ENCODE measurements around the gene NDUFAF2.

DNA sequence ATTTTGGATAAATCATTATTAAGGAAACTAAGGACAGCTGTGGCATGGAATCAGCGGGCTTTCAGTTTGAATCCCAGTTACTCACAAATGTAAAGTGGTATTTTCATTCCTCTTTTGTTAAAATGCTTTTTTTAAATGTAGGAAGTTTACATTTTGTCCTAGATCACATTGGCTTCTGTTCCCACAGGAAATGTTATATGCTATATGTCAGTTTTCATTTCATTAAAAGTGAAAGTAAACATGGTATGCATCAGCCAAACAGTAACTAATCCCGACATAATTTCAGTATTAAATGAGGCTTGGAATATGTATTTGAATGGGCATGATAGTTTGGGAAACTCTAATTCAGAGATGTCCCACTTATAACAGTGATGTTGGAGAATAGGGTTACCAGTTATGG, 235.9 kb downstream of the NDUFAF2 start:
- TF ChIP-seq, protein P1, sequence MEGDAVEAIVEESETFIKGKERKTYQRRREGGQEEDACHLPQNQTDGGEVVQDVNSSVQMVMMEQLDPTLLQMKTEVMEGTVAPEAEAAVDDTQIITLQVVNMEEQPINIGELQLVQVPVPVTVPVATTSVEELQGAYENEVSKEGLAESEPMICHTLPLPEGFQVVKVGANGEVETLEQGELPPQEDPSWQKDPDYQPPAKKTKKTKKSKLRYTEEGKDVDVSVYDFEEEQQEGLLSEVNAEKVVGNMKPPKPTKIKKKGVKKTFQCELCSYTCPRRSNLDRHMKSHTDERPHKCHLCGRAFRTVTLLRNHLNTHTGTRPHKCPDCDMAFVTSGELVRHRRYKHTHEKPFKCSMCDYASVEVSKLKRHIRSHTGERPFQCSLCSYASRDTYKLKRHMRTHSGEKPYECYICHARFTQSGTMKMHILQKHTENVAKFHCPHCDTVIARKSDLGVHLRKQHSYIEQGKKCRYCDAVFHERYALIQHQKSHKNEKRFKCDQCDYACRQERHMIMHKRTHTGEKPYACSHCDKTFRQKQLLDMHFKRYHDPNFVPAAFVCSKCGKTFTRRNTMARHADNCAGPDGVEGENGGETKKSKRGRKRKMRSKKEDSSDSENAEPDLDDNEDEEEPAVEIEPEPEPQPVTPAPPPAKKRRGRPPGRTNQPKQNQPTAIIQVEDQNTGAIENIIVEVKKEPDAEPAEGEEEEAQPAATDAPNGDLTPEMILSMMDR (IDR thresholded peaks at IDR 0.05), result no peak
- TF ChIP-seq EP300 (IDR thresholded peaks at IDR 0.05), result no peak
